Colon (tissue), 2 donors: ENCODE results near the gene RUNX2.

Source experiments
- FAIRE-seq: peaks from 2 replicates; lab custom pipeline; 2012; peaks lifted over from hg19 to GRCh38; lab: Jason Lieb, UNC
- donor health status: control.
- donor health status: control.

The RUNX2 gene

DNA sequence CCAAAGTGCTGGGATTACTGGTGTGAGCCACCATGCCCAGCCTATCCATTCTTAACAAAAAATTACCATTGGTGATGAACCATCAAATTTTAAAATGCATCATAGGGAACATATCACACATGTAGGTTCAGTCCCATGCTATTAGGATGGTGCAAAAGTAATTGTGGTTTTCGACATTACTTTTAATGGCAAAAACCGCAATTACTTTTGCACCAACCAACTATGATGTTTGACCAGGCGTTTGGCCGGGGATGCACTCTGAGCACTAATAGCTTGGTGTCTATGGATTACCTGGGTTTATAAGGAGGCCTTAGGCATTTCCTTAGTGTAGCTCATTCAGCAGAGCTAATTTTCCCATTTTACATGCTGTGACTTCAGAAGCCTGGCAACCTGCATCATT, 296.1 kb downstream of the RUNX2 start:
- no peak for FAIRE-seq

DNA sequence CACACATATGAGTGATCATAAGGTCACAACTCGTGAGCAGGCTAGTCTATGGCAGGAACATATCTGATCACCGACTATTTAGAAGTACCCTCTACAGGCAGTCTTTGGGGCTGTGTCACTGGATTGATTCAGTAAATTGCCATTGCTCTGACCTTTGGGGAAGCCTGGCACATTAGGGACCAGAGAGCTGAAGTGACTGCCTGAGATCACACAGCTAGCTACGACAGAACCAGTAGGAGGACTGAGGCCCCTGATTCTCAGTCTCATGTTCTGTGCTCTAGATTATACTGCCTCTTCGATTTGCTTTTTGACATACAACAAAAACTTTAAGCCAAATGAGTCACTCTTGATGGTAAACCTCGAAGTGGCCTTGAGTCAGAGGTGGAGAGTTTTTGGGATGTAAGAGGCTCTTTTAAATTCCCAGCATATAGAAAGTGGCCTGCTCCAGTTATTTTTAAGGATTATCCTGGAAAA, 297.1 kb downstream of the RUNX2 start:
- no peak for FAIRE-seq

DNA sequence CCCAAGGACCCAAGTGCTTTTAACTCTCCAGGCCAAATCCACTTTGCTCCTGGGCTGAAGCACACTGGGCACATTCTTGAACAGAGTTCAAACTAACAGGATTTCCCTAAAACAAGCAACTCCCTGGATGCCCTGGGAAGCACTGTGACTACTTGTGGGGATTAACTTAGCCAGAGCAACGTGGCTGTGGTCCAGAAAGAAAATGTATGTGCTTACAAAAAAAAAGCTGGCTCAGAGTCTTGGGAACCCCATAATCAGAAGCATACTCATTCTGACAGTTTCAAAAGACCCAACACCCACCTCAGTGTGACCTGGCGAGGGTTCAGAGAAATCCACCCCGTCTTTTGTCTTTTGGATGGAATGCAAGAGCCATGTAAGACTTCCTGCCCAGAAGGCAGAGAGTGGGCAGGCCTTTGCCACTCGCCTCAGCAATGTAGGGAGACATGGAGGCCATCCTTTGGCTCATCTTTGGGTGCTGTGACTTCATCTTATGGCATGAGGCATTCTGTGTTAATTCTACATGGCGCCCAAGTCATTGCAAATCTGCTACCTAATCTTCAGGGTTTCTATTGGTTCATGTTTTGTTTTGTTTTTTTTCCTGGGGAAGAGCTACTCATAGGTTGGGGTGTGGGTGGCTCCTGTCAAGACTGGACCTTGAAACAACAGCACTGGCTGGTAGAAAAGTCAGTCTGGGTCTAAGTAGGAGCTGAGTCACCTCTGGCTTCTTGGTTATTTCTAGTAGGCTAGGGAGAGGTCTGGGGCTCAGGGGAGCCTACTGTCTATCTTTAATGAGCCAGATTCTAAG, 298.2 kb downstream of the RUNX2 start:
- no peak for FAIRE-seq

DNA sequence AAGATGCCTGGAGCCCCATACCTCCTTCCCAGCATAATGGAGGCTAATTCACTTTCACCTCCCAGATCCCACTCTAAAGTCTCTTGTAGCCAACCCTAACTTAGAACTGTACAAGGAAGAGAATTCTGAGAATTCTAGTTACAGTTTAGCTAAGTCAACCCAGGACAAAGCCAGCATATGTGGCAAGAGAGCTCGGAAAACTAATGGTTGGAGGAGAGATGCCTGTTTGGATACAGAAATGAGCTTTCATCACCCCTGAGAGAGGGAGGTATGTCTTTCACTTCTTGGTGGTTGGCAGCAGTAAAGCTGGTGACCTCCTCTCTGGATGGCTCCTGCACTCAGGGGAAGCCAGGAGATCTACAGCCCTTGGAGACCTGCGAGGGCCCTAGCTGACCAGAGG, 302.2 kb downstream of the RUNX2 start:
- FAIRE-seq: no peak

DNA sequence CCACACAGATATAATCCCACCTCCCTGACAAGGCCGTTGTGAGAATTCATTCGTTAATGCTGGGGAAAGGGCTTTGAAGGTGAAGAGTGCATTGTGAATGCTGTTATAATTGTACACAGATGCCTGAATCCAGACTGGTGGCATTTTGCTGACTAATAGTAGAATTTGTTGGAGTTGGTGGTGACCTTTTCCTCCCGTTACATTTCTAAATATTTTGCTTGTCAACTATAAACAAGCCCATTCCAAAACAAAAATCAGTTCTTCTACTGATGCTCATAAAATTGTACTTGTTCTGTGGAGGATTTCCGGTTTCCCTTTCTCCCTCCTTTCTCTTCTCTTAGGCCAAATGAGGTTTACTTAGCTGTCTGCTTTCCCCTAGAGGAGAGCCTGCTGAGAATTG, 302.7 kb downstream of the RUNX2 start:
- FAIRE-seq: no peak

DNA sequence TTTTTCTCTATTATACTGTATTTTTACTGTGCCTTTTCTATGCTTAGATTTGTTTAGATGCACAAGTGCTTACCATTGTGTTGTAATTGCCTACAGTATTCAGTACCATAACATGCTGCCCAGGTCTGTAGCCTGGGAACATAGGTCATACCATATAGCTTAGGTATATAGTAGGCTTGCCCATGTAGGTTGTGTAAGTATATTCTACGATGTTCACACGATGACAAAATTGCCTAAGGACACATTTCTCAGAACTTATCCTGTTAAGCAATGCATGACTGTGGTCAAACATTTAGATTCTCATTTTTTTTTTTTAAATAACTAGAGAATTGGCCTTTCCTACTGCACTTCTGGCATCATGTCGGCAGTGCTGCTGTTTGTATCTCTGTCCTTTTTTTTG, 303.3 kb downstream of the RUNX2 start:
- no peak for FAIRE-seq

DNA sequence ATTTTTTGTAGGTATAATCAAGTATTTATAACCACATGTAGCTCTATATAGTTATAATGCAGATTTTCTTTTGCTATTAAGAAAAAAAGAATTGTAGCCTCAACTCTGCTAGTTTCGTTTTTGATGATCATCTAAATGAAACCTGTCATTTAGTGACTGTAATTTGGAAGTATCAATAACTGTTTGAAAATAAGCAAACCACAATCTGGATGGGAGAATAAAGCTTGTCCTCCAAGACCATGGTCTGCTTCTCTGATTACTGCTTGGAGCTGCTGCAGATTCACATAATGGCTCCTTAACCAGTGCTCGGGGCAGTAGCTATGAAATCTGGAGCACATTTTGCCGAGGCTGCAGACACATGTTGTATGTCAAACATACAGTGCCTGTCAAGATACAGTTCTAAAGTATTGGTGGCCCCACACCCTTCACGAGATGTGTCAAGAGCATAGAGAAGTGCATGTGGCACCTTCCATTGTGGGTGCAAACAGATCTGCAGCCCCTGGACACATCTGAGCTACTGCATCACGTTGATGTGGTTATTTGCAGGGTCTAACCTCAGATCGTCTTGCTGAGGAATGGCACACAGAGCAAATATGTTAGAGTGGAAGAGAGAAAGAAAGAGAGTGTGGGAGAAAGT, 305.3 kb downstream of the RUNX2 start:
- no peak for FAIRE-seq

DNA sequence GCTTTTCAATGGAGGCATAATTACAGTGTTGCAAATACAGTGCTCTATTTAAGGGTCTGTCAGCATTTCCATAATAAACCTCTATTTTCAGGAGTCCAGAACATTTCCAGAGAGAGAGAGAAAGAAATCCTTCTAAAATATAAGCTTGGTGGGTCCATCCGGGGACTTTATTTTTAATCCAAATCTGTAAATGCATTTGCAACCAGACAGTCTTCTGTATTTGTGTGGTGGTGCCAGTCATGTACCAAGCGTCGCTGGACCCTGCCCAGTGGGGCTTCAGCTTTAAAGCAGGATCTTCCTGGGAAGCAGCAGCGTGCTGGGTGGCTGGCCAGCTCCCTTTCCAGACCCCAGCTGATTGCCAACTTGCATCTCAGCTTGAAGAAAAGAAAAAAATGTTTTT, 306.1 kb downstream of the RUNX2 start:
- FAIRE-seq: no peak

DNA sequence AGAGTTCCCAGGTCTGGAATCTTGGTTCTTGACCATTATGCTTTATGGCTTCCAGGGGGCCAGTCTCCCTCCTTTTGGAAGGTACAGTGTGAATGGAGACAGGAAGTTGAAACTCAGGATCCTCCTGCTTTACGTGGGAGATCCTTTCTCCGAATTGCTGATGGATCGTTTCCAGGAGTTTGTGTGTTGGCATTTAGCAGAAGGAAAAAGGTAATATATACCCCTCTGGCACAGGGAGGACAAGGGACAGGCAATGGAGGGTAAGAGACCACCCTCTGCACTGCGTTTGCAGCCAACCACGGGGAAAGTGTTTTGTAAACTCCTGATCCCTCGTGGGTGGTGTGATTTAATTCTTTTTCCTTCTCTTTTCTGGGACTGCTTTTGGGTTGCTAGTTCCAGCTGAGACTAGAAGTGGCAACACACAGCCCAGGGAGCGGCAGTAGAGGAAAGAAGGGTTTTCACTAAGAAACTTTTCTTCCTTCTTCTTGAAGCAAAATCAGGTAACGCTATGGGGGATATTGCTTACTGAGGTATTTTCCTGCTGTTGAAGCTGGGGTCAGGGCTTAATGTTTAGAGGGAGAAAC, 307.2 kb downstream of the RUNX2 start:
- FAIRE-seq: no peak

DNA sequence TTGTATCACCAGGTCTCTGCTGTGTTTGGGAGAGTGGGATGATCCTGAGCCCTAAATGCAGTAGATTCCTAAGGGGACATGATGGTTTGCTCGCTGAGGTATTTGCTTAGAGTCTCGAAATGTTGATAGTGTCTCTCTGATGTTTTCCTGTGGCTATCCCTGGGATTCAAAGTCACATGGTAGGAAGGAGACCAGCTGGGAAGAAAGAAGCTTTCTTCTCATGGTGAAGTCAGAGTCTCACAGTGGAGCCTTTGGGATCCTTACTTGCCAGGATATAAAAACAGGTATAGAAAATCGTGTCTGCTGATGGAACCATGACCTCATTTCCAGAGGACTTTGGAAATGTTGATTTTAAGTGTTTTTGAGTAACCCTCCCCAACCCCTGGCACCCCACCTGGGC, 308.9 kb downstream of the RUNX2 start:
- FAIRE-seq: no peak

DNA sequence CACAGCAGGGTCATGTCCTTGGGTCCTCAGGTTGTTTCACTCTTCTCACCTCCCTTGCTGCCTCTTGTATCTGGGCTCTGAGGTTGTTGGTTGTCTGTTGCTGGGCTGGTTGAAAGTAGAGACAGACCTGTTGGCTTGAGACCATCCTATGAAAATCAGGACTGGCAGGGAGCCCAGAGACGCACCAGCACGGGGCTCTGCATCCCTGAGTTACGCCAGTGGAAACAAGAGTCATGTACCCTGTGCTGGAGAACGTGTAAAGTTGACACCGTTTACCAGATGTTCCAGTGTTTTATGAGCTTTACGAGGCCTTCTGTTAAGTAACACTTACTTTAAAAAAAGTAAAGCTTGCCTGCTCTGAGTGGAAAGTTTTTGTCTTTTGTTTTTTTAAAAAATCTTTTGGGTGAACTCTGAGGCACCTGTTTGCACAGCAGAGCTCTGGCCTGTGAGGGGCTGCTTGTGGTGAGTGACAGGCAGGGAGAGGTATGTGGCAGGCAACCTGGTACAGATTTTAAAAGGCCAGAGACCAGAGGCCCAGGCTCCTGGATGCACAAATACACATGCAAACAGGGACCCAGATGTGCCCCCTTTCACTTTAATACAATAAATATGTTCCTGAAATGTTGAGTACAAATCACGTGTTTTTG, 309.6 kb downstream of the RUNX2 start:
- no peak for FAIRE-seq

DNA sequence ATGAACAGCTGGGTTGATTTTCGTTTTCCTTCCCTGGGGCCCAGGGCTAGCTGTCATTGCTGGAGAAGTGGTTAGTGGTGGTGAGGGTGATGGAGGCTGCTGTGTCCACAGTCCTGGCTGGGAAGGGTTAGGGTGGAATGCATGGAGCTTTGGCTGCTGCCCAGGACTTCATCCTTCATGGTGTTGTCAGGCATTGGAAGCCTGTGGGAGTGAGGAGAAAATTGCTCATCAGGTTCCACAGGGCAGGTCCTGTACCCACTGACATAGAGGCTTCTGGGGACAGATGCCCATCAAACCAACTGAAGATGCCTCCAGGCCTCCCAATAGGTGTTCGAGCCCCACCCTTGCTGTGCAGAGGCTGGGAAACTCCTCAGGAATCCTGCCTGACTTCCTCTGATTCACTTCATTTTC, 312.0 kb downstream of the RUNX2 start:
- FAIRE-seq: no peak

DNA sequence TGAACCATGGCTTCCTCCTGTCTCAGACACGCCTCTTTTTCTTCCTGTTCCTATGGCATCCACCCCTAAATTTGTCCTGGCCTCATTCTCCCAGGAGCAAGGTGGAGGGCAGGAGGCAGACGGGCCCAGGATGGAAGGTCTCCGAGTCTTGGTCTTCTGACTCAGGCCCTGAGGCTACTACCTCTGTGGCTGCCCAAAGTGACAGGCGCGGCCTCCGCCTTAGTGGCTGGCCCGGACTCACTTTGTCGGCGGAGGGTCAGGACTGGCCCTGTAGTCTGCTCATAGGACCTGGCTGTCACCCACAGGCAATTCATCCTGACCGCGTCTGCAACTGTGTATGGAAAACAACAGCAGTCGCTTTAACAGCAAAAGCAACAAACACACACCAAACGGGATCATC, 312.7 kb downstream of the RUNX2 start:
- FAIRE-seq: no peak

DNA sequence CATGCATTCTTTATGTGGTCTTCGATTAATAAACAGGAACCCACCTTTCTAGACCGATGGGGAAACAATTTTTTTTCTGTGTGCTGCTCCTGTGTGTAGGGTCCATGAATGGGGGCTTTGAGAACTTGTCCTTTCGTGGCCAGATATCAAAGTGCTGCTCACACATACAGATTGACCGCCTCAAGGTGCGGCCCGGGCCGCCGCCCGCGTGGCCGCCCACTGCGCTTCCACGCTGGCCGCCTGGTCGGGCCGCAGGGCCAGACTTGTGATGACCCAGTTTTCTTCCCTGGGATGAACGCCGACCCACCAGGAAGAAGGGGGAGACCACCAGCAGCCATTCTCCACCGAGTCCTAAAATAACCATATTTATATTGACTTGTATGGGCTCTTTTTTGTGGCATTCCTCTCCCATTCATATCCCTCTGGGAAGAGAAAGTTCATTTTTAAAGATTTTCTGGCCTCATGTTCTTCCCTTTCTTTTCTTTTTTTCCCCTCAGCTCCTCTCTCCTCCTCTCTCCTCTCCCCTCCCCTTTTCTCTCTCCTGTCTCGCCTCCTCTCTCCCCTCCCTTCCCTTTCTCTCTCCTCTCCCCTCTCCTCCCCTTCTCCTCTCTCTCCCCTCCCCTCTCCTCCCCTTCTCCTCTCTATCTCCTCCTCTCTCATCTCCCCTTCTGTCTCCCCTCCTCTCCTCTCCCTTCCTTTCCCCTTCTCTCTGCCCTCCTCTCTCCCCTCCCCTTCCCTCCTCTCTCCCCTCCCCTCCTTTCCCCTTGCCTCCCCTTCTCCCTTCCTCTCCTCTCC, 314.4 kb downstream of the RUNX2 start:
- no peak for FAIRE-seq

DNA sequence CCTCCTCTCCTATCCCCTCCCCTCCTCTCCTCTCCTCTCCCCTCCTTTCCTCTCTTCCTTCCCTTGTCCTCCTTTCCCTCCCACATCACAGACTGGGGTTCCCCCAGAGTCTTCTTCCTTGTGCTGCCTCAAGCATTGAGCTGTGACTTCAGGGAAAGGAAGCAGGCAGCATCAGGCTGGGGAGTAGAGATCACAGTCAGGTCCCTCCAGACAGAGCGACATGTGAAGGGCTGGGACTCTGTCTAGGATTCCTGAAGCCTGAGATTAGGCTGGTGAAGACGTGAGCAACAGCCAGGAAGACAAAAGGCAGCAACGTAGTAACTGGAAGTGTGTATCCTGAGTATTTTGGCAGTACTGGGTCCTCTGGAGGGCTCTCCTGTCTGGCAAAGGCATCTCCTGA, 315.0 kb downstream of the RUNX2 start:
- FAIRE-seq: no peak

DNA sequence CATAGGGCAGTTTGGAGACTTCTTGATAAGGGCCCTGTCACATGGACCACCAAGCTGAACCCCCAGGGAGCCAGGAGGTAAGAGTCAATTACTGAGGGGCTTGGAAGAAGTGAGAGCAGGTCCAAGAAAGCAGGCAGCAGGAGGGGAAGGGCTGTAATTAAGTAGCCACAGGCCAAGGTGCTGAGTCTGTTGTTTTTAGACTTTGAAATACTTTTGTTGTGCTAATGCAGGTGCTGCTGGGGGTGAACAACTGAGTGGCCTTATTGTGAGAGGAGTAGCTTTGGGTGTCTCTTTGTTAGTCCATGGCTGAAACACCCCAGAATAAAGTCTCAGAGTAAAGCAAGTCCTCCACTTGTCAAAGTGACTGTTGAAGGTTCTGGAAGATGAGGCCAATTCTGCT, 316.6 kb downstream of the RUNX2 start:
- FAIRE-seq: no peak

DNA sequence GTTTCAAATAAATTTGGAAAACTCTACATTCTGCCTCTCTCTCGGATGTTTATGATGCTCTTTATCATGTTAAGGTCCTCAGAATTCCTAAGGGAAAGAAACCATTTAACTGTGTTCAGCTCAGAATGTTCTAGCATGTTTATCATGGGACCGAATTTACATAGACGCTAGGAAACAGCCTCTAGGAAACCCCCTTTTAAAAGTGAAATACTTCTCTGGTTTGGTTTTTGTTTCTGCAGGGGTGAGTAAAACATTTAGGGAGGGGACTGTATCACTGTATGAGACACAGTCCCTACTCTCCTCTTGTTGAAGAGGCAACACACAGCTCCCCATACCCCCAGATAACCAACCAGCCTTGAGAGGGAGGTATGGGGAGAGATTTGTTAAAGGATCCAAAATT, 317.2 kb downstream of the RUNX2 start:
- no peak for FAIRE-seq

DNA sequence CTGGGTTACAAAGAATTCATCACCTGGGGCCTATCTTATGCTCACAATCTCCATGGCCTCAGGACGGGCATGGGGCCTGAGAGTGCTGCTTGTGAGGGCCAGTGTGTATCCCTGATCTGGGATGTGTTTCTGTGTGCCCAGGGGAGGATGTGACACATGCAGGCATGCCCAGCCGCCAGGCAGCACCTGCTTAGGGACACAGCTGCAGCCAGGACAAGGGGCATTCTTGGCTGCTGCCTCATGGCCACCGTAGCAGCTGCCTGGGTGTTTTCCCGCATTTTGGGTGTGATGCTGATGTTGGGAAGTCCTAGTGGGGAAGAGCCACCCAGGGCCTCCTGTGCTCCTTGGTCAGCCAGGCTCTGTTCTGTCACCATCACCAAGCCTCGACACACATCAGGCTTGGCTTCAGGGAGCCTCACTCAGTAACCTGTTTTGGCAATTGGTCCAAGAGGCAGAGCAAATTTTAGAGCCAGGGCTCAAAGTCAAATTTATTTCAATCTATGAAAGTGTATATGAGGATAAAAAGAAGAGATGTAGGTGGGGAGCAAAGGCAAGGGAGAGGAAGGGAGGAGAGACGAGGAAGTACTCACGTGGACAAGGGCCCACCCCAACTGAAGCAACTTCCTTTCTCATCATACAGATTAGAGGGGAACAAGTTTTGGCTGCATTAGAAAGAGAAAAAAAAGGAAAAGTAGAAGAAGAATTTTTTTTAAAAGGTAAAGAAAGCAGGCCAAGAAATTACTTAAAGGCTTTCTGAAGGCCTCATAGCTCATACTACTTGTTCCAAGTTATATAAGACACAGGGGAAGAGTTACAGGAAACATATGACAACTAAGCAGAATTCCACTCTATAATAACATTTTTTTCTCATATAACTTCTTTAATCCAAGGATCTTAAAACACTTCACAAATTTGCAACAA, 319.5 kb downstream of the RUNX2 start:
- FAIRE-seq: no peak

DNA sequence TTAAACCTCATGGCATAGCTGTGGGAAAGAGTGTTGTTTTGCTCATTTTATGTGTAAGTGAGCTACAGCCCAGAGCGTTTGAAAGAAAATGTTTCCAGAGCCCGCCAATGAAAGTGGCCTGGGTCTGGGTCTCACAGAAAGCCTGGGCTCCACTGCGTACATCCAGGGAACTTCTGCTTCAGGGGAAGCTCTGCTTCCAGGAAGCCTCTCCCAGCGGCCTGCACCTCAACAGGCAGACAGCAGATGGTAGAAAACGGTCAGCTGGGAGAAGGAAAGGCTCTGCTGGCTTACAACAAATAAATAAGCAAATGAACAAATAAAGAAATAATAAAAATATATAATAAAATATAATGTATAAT, 320.1 kb downstream of the RUNX2 start:
- FAIRE-seq: no peak

DNA sequence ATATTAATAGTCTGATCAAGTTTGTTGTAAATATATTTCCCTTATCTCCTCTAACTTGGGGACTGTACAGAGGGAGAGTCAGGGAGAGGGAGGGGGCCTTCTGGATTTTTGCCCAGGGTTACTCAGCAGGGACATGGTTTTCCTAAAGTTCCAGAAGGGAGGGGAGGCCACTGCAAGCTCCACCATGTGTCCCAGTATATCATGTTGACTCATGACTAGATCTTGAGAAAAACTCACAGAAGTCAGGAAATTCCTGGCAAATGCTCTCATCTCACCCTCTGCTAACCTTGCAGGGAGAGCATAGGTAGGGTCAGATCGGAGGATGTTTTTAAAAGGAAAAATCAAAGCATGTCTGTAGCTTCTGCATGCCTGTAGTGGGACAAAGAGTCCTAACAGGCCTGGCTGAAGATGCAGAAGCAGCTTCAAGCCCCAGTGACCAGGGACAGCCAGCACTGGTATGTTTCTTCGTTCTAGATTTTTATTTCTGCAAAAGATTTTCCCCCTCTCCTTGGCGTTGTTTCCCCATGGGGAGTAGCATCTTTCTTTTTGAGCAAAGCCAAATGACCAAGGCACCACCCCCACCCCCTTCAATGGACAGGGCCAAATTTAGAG, 322.5 kb downstream of the RUNX2 start:
- no peak for FAIRE-seq

DNA sequence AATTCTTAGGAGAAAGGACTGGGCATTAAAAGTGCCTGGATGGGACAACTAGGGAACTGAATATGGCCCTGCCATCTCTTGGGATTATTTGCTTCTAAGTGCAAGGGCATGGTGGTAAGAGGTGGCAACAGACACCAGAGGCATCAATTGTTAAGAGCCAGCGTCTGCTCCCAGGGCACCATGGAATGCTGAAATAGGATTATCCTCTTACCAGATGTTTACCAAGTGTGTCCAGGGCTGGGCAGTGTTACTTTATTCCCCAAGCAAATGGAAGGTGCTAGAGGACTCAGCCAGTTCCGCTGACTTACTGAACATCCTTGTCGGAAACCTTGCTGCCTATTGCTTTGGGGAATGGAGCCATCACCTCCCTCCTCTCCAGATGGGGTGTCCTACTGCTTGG, 323.2 kb downstream of the RUNX2 start:
- no peak for FAIRE-seq
